HG03520 (cell line): Measurements from ENCODE around the gene SLC26A11.
"Not testable (repeated sequence)": the region's sequence is repeated elsewhere in the genome, so short reads cannot be mapped to it uniquely, and the experiment has no call there.

ENCODE experiments used
- ATAC-seq: cut with Tn5 transposase; IDR thresholded peaks from one replicate; pipeline ENCODE4 v1.9.1; 2021; ENCODE audit warnings: mild to moderate bottlenecking, moderate library complexity; ENCODE audit not compliant: unreplicated experiment

The SLC26A11 gene

DNA sequence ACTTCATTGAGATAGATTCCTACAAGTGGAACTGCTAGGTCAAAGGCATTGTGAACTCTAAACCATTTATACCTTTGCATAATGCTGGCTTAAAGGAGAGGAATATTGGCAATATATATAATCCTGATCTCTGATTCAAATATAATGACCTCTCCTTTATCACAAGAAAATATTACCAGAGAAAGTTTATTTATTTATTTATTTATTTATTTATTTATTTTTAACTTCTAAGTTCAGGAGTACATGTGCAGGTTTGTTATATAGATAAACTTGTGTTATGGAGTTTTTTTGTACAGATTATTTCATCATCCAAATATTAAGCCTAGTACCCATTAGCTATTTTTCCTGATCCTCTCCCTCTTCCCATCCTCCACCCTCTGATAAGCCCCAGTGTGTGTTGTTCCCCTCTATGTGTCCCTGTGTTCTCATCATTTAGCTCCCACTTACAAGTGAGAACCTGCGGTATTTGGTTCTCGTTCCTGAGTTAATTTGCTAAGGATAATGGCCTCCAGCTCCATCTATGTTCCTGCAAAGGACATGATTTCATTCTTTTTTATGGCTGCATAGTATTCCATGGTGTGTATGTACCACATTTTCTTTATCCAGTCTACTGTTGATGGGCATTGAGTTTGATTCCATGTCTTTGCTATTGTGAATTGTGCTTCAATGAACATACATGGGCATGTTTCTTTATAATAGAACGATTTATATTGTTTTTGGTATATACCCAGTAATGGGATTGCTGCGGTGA lies 79.3 kb downstream of the SLC26A11 start:
- not testable (repeated sequence) for ATAC-seq

- ATAC-seq = not testable (repeated sequence)
Observed at GRCh38 chr17:80300756-80301155, 80.5 kb downstream of the SLC26A11 start.
